IgD-negative memory B cell (primary cell): ENCODE data around the gene ZNF283. TPM values are rescaled to one million over a fixed set of nuclear protein-coding genes. Genes with fewer than 3 reads are reported as not detected.
"Not testable (repeated sequence)": the region's sequence is repeated elsewhere in the genome, so short reads cannot be mapped to it uniquely, and the experiment has no call there.

Source experiments
- H3K27ac Mint-ChIP-seq, 3 donors: one replicate each; pipeline ENCODE4 v1.8.0; 2020 to 2022; ENCODE audit warnings: mild to moderate bottlenecking in 3 of 3, mixed read lengths in 3 of 3, moderate library complexity in 1 of 3
- H3K27me3 Mint-ChIP-seq: one replicate; pipeline ENCODE4 v1.8.0; 2021; ENCODE audit warnings: mixed read lengths
- H3K36me3 Mint-ChIP-seq: one replicate; pipeline ENCODE4 v1.8.0; 2020; ENCODE audit warnings: mild to moderate bottlenecking, mixed read lengths
- H3K4me1 Mint-ChIP-seq, 3 donors: one replicate each; pipeline ENCODE4 v1.8.0; 2020 to 2022; ENCODE audit warnings: mixed read lengths in 3 of 3, mild to moderate bottlenecking in 1 of 3
- H3K4me3 Mint-ChIP-seq, 4 donors: one replicate each; pipeline ENCODE4 v1.8.0; 2020 to 2022; ENCODE audit warnings: mild to moderate bottlenecking in 4 of 4, mixed read lengths in 4 of 4, moderate library complexity in 3 of 4
- H3K9me3 Mint-ChIP-seq, 3 donors: one replicate each; pipeline ENCODE4 v1.8.0; 2020 to 2021; ENCODE audit warnings: mixed read lengths in 3 of 3, mild to moderate bottlenecking in 1 of 3
- polyA plus RNA-seq: library from polyadenylated mRNA; unstranded; fragments of 300-500 nt; fragmentation: Illumina TruSeq; gene quantifications from one replicate; pipeline ENCODE4 v1.2.3, GENCODE V29; 2021

The ZNF283 gene
- polyA plus RNA-seq, 1 donor from 2014 or later = 2.6 TPM

GRCh38 chr19:43811837-43812236 is 15.3 kb upstream of the ZNF283 start:
- H3K4me3 Mint-ChIP-seq = no peak overlapping the region
- no peak overlapping the region for H3K27ac Mint-ChIP-seq
- no peaks in the 10 kb centered on the region for H3K36me3 Mint-ChIP-seq
- peaks cover 0 to 3% (median 0%) of the 10 kb centered on the region in 3 donors for H3K4me1 Mint-ChIP-seq
- H3K27me3 Mint-ChIP-seq = peaks cover 4% of the 10 kb centered on the region
- H3K9me3 Mint-ChIP-seq = peaks cover 0 to 1% (median 0%) of the 10 kb centered on the region in 3 donors

GRCh38 chr19:43812259-43812658 is 14.9 kb upstream of the ZNF283 start:
- Mint-ChIP-seq H3K36me3 (no peaks in the 10 kb centered on the region), H3K9me3 (peaks cover 0 to 1% (median 0%) of the 10 kb centered on the region in 3 donors), H3K4me1 (peaks cover 0 to 3% (median 0%) of the 10 kb centered on the region in 3 donors), H3K27me3 (peaks cover 4% of the 10 kb centered on the region), H3K27ac (no peak overlapping the region), H3K4me3 (no peak overlapping the region)

- H3K27ac Mint-ChIP-seq = no peak overlapping the region
- H3K36me3 Mint-ChIP-seq = no peaks in the 10 kb centered on the region
- H3K9me3 Mint-ChIP-seq = peaks cover 0 to 1% (median 0%) of the 10 kb centered on the region in 3 donors
- H3K4me3 Mint-ChIP-seq = no peak overlapping the region
- peaks cover 2% of the 10 kb centered on the region for H3K27me3 Mint-ChIP-seq
- H3K4me1 Mint-ChIP-seq = peaks cover 0 to 3% (median 0%) of the 10 kb centered on the region in 3 donors
Observed at GRCh38 chr19:43812688-43813087, 14.4 kb upstream of the ZNF283 start.

GRCh38 chr19:43814663-43815352 is 12.3 kb upstream of the ZNF283 start:
- Mint-ChIP-seq H3K36me3 (no peaks in the 10 kb centered on the region), H3K27me3 (peaks cover 7% of the 10 kb centered on the region), H3K27ac (no peak overlapping the region), H3K4me1 (peaks cover 0 to under 1% (median 0%) of the 10 kb centered on the region in 3 donors), H3K4me3 (no peak overlapping the region), H3K9me3 (peaks cover 0 to 1% (median 0%) of the 10 kb centered on the region in 3 donors)

GRCh38 chr19:43817454-43817853 is 9.7 kb upstream of the ZNF283 start:
- H3K27ac Mint-ChIP-seq, H3K36me3 Mint-ChIP-seq, H3K4me3 Mint-ChIP-seq, H3K4me1 Mint-ChIP-seq, H3K9me3 Mint-ChIP-seq: not testable (repeated sequence)
- H3K27me3 Mint-ChIP-seq = peaks cover 20% of the 10 kb centered on the region

GRCh38 chr19:43818500-43818899 is 8.6 kb upstream of the ZNF283 start:
- Mint-ChIP-seq H3K36me3 (no peaks in the 10 kb centered on the region), H3K4me3 (no peak overlapping the region), H3K4me1 (peaks cover 0 to 5% (median 0%) of the 10 kb centered on the region in 3 donors), H3K9me3 (peaks cover 0 to 1% (median 0%) of the 10 kb centered on the region in 3 donors), H3K27ac (no peak overlapping the region), H3K27me3 (peaks cover 20% of the 10 kb centered on the region)

- peaks cover 20% of the 10 kb centered on the region for H3K27me3 Mint-ChIP-seq
- peaks cover 0 to 1% (median 0%) of the 10 kb centered on the region in 3 donors for H3K9me3 Mint-ChIP-seq
- no peak overlapping the region for H3K27ac Mint-ChIP-seq
- H3K4me3 Mint-ChIP-seq = peak overlapping the region; percentile 68 to 89 (median 79)
- H3K36me3 Mint-ChIP-seq = peaks cover 1% of the 10 kb centered on the region
- peaks cover 0 to 5% (median 0%) of the 10 kb centered on the region in 3 donors for H3K4me1 Mint-ChIP-seq
Observed at GRCh38 chr19:43820098-43820883, 6.8 kb upstream of the ZNF283 start.

- peaks cover 2% of the 10 kb centered on the region for H3K36me3 Mint-ChIP-seq
- peaks cover 0 to 5% (median 0%) of the 10 kb centered on the region in 3 donors for H3K4me1 Mint-ChIP-seq
- peak overlapping the region in 3 of 4 donors; percentile 68 to 89 (median 77) for H3K4me3 Mint-ChIP-seq
- H3K9me3 Mint-ChIP-seq = peaks cover 0 to 1% (median 0%) of the 10 kb centered on the region in 3 donors
- H3K27me3 Mint-ChIP-seq = peaks cover 20% of the 10 kb centered on the region
- no peak overlapping the region for H3K27ac Mint-ChIP-seq
Observed at GRCh38 chr19:43820884-43821215, 6.3 kb upstream of the ZNF283 start.

- H3K4me1 Mint-ChIP-seq = peaks cover 11 to 17% (median 16%) of the 10 kb centered on the region in 3 donors
- not testable (repeated sequence) for H3K36me3 Mint-ChIP-seq, H3K9me3 Mint-ChIP-seq, H3K27ac Mint-ChIP-seq
- peaks cover 19% of the 10 kb centered on the region for H3K27me3 Mint-ChIP-seq
- peak overlapping the region in 1 of 4 donors; percentile 48 for H3K4me3 Mint-ChIP-seq
Observed at GRCh38 chr19:43823856-43824255, 3.3 kb upstream of the ZNF283 start.

- Mint-ChIP-seq H3K27me3 (peaks cover 15% of the 10 kb centered on the region), H3K4me1 (peaks cover 11 to 17% (median 16%) of the 10 kb centered on the region in 3 donors), H3K4me3 (peak overlapping the region in 1 of 4 donors; percentile 48)
- H3K36me3 Mint-ChIP-seq, H3K9me3 Mint-ChIP-seq, H3K27ac Mint-ChIP-seq: not testable (repeated sequence)
Observed at GRCh38 chr19:43824572-43824971, 2.5 kb upstream of the ZNF283 start.

GRCh38 chr19:43839139-43839538 is 12.0 kb downstream of the ZNF283 start:
- no peaks in the 10 kb centered on the region for H3K27me3 Mint-ChIP-seq
- H3K27ac Mint-ChIP-seq = no peak overlapping the region
- H3K9me3 Mint-ChIP-seq = peaks cover 18 to 46% (median 43%) of the 10 kb centered on the region in 3 donors
- H3K4me3 Mint-ChIP-seq = peak overlapping the region in 1 of 4 donors; percentile 63
- no peaks in the 10 kb centered on the region for H3K4me1 Mint-ChIP-seq
- H3K36me3 Mint-ChIP-seq = peaks cover 52% of the 10 kb centered on the region

- Mint-ChIP-seq H3K4me1 (no peaks in the 10 kb centered on the region), H3K9me3 (peaks cover 17 to 47% (median 43%) of the 10 kb centered on the region in 3 donors), H3K27ac (no peak overlapping the region), H3K27me3 (no peaks in the 10 kb centered on the region), H3K36me3 (peaks cover 51% of the 10 kb centered on the region), H3K4me3 (peak overlapping the region in 1 of 4 donors; percentile 65)
Observed at GRCh38 chr19:43842007-43842406, 14.9 kb downstream of the ZNF283 start.

GRCh38 chr19:43847246-43847645 is 20.1 kb downstream of the ZNF283 start:
- Mint-ChIP-seq H3K4me1 (no peaks in the 10 kb centered on the region), H3K27ac (no peak overlapping the region), H3K9me3 (peaks cover 15 to 48% (median 41%) of the 10 kb centered on the region in 3 donors), H3K36me3 (peaks cover 29% of the 10 kb centered on the region), H3K27me3 (no peaks in the 10 kb centered on the region), H3K4me3 (peak overlapping the region in 1 of 4 donors; percentile 14)

GRCh38 chr19:43847884-43848283 is 20.8 kb downstream of the ZNF283 start:
- Mint-ChIP-seq H3K27ac (no peak overlapping the region), H3K27me3 (no peaks in the 10 kb centered on the region), H3K9me3 (peaks cover 17 to 50% (median 47%) of the 10 kb centered on the region in 3 donors), H3K4me3 (peak overlapping the region in 1 of 4 donors; percentile 18), H3K36me3 (peaks cover 26% of the 10 kb centered on the region), H3K4me1 (no peaks in the 10 kb centered on the region)

GRCh38 chr19:43848821-43849220 is 21.7 kb downstream of the ZNF283 start:
- Mint-ChIP-seq H3K27me3 (no peaks in the 10 kb centered on the region), H3K36me3 (peaks cover 22% of the 10 kb centered on the region), H3K4me1 (no peaks in the 10 kb centered on the region)

More at GRCh38 chr19:43848821-43849220, 21.7 kb downstream of the ZNF283 start:
- Mint-ChIP-seq H3K27ac (no peak overlapping the region), H3K4me3 (no peak overlapping the region), H3K9me3 (peaks cover 18 to 52% (median 48%) of the 10 kb centered on the region in 3 donors)
